Measurements from ENCODE around the gene ZNF710. TPM values are rescaled to one million over a fixed set of nuclear protein-coding genes. Genes with fewer than 3 reads are reported as not detected.

ZNF710 gene
- total and polyA plus RNA-seq, 2 of the 8 experiments (the other 6 are each of a cell fraction or from before 2014, with no cell fraction given), result 10.5 to 24.0 TPM

GRCh38 chr15:90015294-90015693 is 14.2 kb downstream of the ZNF710 start:
- CTCF ChIA-PET (ENCODE audit: partially characterized antibody), result interaction anchor here (0.8 kb wide), 1 partner anchor 117 kb away, joined by 5 read pairs; no protein-coding TSS in a partner anchor
- no peaks in the 10 kb centered on the region for H3K23me2 ChIP-seq (ENCODE audit: low read depth, low read length)
- no peak overlapping the region for H2BK20ac ChIP-seq (ENCODE audit: low read length)
- no peak for DNase-seq (ENCODE audit: low read depth in 1 of 2, low spot score in 2 of 2)
- H2AK5ac ChIP-seq (ENCODE audit: low read depth, low read length), result no peak overlapping the region
- H3K4me1 ChIP-seq (replicated peaks in 1 of 4; ENCODE audit: control insufficient read depth in 3 of 4, insufficient read depth in 4 of 4, low read length in 3 of 4), result peaks cover 2 to 17% (median 6%) of the 10 kb centered on the region in 4 experiments; a peak in 6 of 7 replicates
- H3K18ac ChIP-seq (ENCODE audit: extremely low read depth, low read length), result no peak overlapping the region
- H3K9me3 ChIP-seq (ENCODE audit: insufficient read depth in 2 of 2, low read depth in 1 of 2, low read length in 1 of 2), result peaks cover 3 to 8% of the 10 kb centered on the region in 2 experiments; a peak in 3 of 4 replicates
- no peaks in the 10 kb centered on the region; a peak in 1 of 8 replicates for H3K36me3 ChIP-seq (ENCODE audit: control insufficient read depth in 2 of 4, insufficient read depth in 4 of 4, low read length in 3 of 4)
- no peak overlapping the region for H4K91ac ChIP-seq (replicated peaks; ENCODE audit: insufficient read length, low read length)
- POLR2A ChIA-PET (ENCODE audit: partially characterized antibody), result interaction anchor here (1.2 kb wide), 1 partner anchor 21 kb away, joined by 3 read pairs; no protein-coding TSS in a partner anchor
- 92% methylated on average over 6 of the region's 6 CpGs; no CpG with 5 or more reads in 1 of the 2 experiments for WGBS, 2 experiments (ENCODE audit: extremely low coverage in 1 of 2, insufficient coverage in 1 of 2, insufficient read length in 1 of 2, insufficient replicate concordance in 2 of 2, low coverage in 1 of 2, low lambda C conversion rate in 2 of 2, missing lambda C conversion rate in 1 of 2)
- peaks cover 0 to 15% of the 10 kb centered on the region in 2 experiments; a peak in 2 of 4 replicates for H3K79me2 ChIP-seq (ENCODE audit: control insufficient read depth in 1 of 2, insufficient read depth in 2 of 2, low read length in 2 of 2)
- no peak overlapping the region for H3K14ac ChIP-seq (ENCODE audit: insufficient read length)
- H3K9ac ChIP-seq (replicated peaks in 1 of 4; ENCODE audit: extremely low read depth in 1 of 4, low read depth in 3 of 4, low read length in 3 of 4), result no peak overlapping the region
- no peak overlapping the region for H3K56ac ChIP-seq (replicated peaks; ENCODE audit: insufficient read length, low read depth, low read length)
- H3K79me1 ChIP-seq (ENCODE audit: low read depth, low read length), result peaks cover 10% of the 10 kb centered on the region
- no peak overlapping the region for H2BK15ac ChIP-seq (ENCODE audit: low read length)
- H2BK120ac ChIP-seq (replicated peaks; ENCODE audit: low read depth, low read length), result no peak overlapping the region
- TF ChIP-seq SRF (IDR thresholded peaks at IDR 0.05; ENCODE audit: low read depth, low read length) (no peak), CHD1 (IDR thresholded peaks at IDR 0.05; ENCODE audit: low read depth, low read length) (no peak), JUND (IDR thresholded peaks at IDR 0.05; ENCODE audit: low read length) (no peak), MAX (IDR thresholded peaks at IDR 0.05) (no peak)
- no peak overlapping the region for H3K4ac ChIP-seq (replicated peaks; ENCODE audit: insufficient read length, low read depth, low read length)
- no peak overlapping the region for H2AFZ ChIP-seq (ENCODE audit: low read length)
- no peak overlapping the region for H4K5ac ChIP-seq (ENCODE audit: insufficient read length, low read depth, low read length)
- no peak overlapping the region for H3K27ac ChIP-seq (ENCODE audit: low read depth, low read length)
- H3K4me3 ChIP-seq (ENCODE audit: extremely low read depth in 1 of 4, insufficient read depth in 2 of 4, low read depth in 3 of 4, low read length in 4 of 4), result no peak overlapping the region
- H2BK12ac ChIP-seq (ENCODE audit: low read depth, low read length), result no peak overlapping the region
- no peak overlapping the region for H3K4me2 ChIP-seq (ENCODE audit: insufficient read depth in 1 of 2, low read depth in 2 of 2, low read length in 2 of 2)
- H4K20me1 ChIP-seq (replicated peaks in 1 of 2; ENCODE audit: control insufficient read depth in 1 of 2, insufficient read depth in 2 of 2, low read length in 2 of 2), result peaks cover 0 to 5% of the 10 kb centered on the region in 2 experiments
- H3K27me3 ChIP-seq (replicated peaks in 1 of 4; ENCODE audit: control insufficient read depth in 3 of 4, extremely low read depth in 1 of 4, insufficient read depth in 3 of 4, low read length in 3 of 4), result no peaks in the 10 kb centered on the region
- no peak overlapping the region for H2BK5ac ChIP-seq (ENCODE audit: low read depth, low read length)
- no peak overlapping the region for H3K23ac ChIP-seq (ENCODE audit: insufficient read length)
- no peak for FAIRE-seq
- H4K8ac ChIP-seq (ENCODE audit: extremely low read depth, insufficient read depth, low read length), result no peak overlapping the region

All from H1 (cell line).